Caco-2 (cell line): ENCODE data around the gene CCL24. TPM values are rescaled to one million over a fixed set of nuclear protein-coding genes. Genes with fewer than 3 reads are reported as not detected.

Experiments
- BruUV-seq: library from RNA; stranded (reverse); fragments of 400-500 nt; replicated peaks from 2 replicates; lab custom pipeline; 2021; lab: Mats Ljungman, UMichigan
- CTCF ChIA-PET: fragments of 300-600 bp; sonication (Branson Sonifier 250); formaldehyde crosslinking; loops from one replicate; lab custom pipeline; 2022; ENCODE audit warnings: antibody characterized with exemption; lab: Charles Lee
- POLR2A ChIA-PET: fragments of 300-600 bp; sonication (Branson Sonifier 250); formaldehyde crosslinking; loops from one replicate; lab custom pipeline; 2022; ENCODE audit warnings: antibody characterized with exemption; lab: Charles Lee
- DNase-seq, 2 experiments: peaks; one replicate each; pipeline versions ENCODE4 v3.0.0 to v3.0.0-alpha.2; 2020 to 2022
- H3K27me3 ChIP-seq: replicated peaks from 2 replicates; pipeline ENCODE4 v1.6.0; 2011; ENCODE audit warnings: low read length; ENCODE audit not compliant: control insufficient read depth, insufficient read depth
- H3K36me3 ChIP-seq: 2 replicates; pipeline ENCODE4 v1.5.1; 2011; ENCODE audit warnings: low read length; ENCODE audit not compliant: control insufficient read depth, insufficient read depth
- H3K4me1 ChIP-seq: fragments of 250-450 bp; sonication (Bioruptor Pico); 2 replicates; pipeline ENCODE4 v1.5.1; 2020; ENCODE audit warnings: mild to moderate bottlenecking
- H3K4me3 ChIP-seq: 2 replicates; pipeline ENCODE4 v1.5.1; 2011; ENCODE audit warnings: low read depth, mild to moderate bottlenecking, control low read depth, low read length
- H3K9me3 ChIP-seq: fragments of 250-450 bp; sonication (Bioruptor Pico); 2 replicates; pipeline ENCODE4 v1.5.1; 2020; ENCODE audit warnings: mild to moderate bottlenecking, moderate library complexity
- H3K27ac Mint-ChIP-seq: one replicate; pipeline ENCODE4 v1.8.0; 2022; ENCODE audit warnings: mixed read lengths; ENCODE audit not compliant: unreplicated experiment
- H3K27me3 Mint-ChIP-seq: one replicate; pipeline ENCODE4 v1.8.0; 2022; ENCODE audit warnings: mixed read lengths; ENCODE audit not compliant: insufficient read depth, unreplicated experiment
- H3K36me3 Mint-ChIP-seq: one replicate; pipeline ENCODE4 v1.8.0; 2022; ENCODE audit warnings: mild to moderate bottlenecking, mixed read lengths; ENCODE audit not compliant: insufficient read depth, unreplicated experiment
- H3K4me1 Mint-ChIP-seq: one replicate; pipeline ENCODE4 v1.8.0; 2022; ENCODE audit warnings: low read depth, mixed read lengths; ENCODE audit not compliant: unreplicated experiment
- H3K4me3 Mint-ChIP-seq: one replicate; pipeline ENCODE4 v1.8.0; 2022; ENCODE audit warnings: mild to moderate bottlenecking, moderate library complexity, mixed read lengths; ENCODE audit not compliant: unreplicated experiment
- H3K9me3 Mint-ChIP-seq: one replicate; pipeline ENCODE4 v1.8.0; 2022; ENCODE audit warnings: mixed read lengths; ENCODE audit not compliant: unreplicated experiment
- intact Hi-C: fragments of 100-400 bp; cut with micrococcal nuclease; formaldehyde crosslinking; loops from one replicate; pipeline ENCODE4 v1.10.0; 2022; ENCODE audit not compliant: unreplicated experiment
- total RNA-seq: library from RNA; stranded (reverse); gene quantifications from 2 replicates; pipeline ENCODE4 v1.2.3, GENCODE V29; 2022
- TF ChIP-seq, protein P1 (sequence below), 2 experiments: fragments of 200-600 bp in 1 of 2; IDR thresholded peaks; 1 replicate in 1 of 2; 2 replicates in 1 of 2; pipeline versions ENCODE4 v1.5.1 to v1.8.0; 2011 to 2022; ENCODE audit warnings: antibody characterized with exemption in 1 of 2, control low read depth in 1 of 2, inconsistent platforms in 1 of 2, low read depth in 1 of 2, low read length in 1 of 2, mild to moderate bottlenecking in 1 of 2, moderate library complexity in 1 of 2; ENCODE audit not compliant: insufficient read depth in 1 of 2, severe bottlenecking in 1 of 2, unreplicated experiment in 1 of 2

CCL24 gene
- total RNA-seq, 1 experiment from 2014 or later: not detected

GRCh38 chr7:75809396-75809795 is 4.2 kb downstream of the CCL24 start:
- no TSS peak for BruUV-seq
- H3K27ac Mint-ChIP-seq: no peak overlapping the region
- ChIA-PET POLR2A (no interaction called here), CTCF (no interaction called here)
- H3K4me3 ChIP-seq: no peak overlapping the region
- TF ChIP-seq, protein P1, sequence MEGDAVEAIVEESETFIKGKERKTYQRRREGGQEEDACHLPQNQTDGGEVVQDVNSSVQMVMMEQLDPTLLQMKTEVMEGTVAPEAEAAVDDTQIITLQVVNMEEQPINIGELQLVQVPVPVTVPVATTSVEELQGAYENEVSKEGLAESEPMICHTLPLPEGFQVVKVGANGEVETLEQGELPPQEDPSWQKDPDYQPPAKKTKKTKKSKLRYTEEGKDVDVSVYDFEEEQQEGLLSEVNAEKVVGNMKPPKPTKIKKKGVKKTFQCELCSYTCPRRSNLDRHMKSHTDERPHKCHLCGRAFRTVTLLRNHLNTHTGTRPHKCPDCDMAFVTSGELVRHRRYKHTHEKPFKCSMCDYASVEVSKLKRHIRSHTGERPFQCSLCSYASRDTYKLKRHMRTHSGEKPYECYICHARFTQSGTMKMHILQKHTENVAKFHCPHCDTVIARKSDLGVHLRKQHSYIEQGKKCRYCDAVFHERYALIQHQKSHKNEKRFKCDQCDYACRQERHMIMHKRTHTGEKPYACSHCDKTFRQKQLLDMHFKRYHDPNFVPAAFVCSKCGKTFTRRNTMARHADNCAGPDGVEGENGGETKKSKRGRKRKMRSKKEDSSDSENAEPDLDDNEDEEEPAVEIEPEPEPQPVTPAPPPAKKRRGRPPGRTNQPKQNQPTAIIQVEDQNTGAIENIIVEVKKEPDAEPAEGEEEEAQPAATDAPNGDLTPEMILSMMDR (IDR thresholded peaks at IDR 0.05; ENCODE audit: insufficient read depth in 1 of 2, low read depth in 1 of 2, low read length in 1 of 2, severe bottlenecking in 1 of 2, unreplicated experiment in 1 of 2): no peak
- no peaks in the 10 kb centered on the region for H3K36me3 ChIP-seq
- H3K9me3 Mint-ChIP-seq: peaks cover 22% of the 10 kb centered on the region
- no peaks in the 10 kb centered on the region for H3K27me3 ChIP-seq
- intact Hi-C loops: no loop called here
- no peak overlapping the region for H3K4me3 Mint-ChIP-seq
- H3K4me1 ChIP-seq: no peaks in the 10 kb centered on the region
- H3K4me1 Mint-ChIP-seq: no peaks in the 10 kb centered on the region
- H3K9me3 ChIP-seq: peaks cover 26% of the 10 kb centered on the region
- H3K27me3 Mint-ChIP-seq: no peaks in the 10 kb centered on the region
- DNase-seq: no peak
- no peaks in the 10 kb centered on the region for H3K36me3 Mint-ChIP-seq

DNA sequence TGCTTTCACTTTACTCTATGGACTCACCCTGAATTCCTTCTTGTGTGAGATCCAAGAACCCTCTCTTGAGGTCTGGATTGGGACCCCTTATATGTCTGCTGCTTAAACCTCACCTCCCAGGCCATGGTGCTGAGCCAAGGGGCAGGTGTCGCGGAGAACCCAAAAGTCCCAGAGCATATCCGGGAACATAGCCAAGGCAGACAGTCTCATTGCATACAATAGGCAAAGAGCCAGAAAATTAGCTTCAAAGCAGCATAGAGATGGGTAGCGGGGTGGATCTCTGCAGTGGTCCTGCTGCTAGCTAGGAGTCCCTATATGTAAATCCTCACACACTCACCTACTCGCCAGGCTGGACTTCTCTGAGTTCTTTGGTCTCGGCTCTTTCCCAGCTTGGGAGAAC is 5.5 kb downstream of the CCL24 start:
- no peaks in the 10 kb centered on the region for H3K4me1 ChIP-seq
- ChIA-PET CTCF (no interaction called here), POLR2A (no interaction called here)
- H3K36me3 ChIP-seq: no peaks in the 10 kb centered on the region
- no peak overlapping the region for H3K4me3 ChIP-seq
- peaks cover 26% of the 10 kb centered on the region for H3K9me3 ChIP-seq
- intact Hi-C loops: no loop called here
- Mint-ChIP-seq H3K27me3 (no peaks in the 10 kb centered on the region), H3K9me3 (peaks cover 22% of the 10 kb centered on the region), H3K4me3 (no peak overlapping the region), H3K4me1 (no peaks in the 10 kb centered on the region), H3K27ac (no peak overlapping the region), H3K36me3 (no peaks in the 10 kb centered on the region)
- TF ChIP-seq, protein P1 (IDR thresholded peaks at IDR 0.05; ENCODE audit: insufficient read depth in 1 of 2, low read depth in 1 of 2, low read length in 1 of 2, severe bottlenecking in 1 of 2, unreplicated experiment in 1 of 2): no peak
- no peak for DNase-seq
- no peaks in the 10 kb centered on the region for H3K27me3 ChIP-seq
- no TSS peak for BruUV-seq

- H3K9me3 Mint-ChIP-seq: peaks cover 22% of the 10 kb centered on the region
- Histone ChIP-seq H3K9me3 (peaks cover 26% of the 10 kb centered on the region), H3K4me1 (no peaks in the 10 kb centered on the region), H3K27me3 (no peaks in the 10 kb centered on the region), H3K36me3 (no peaks in the 10 kb centered on the region), H3K4me3 (no peak overlapping the region)
- H3K4me3 Mint-ChIP-seq: no peak overlapping the region
- TF ChIP-seq, protein P1 (IDR thresholded peaks at IDR 0.05; ENCODE audit: insufficient read depth in 1 of 2, low read depth in 1 of 2, low read length in 1 of 2, severe bottlenecking in 1 of 2, unreplicated experiment in 1 of 2): no peak
- no peak for DNase-seq
- ChIA-PET POLR2A (no interaction called here), CTCF (no interaction called here)
- H3K27ac Mint-ChIP-seq: no peak overlapping the region
- no peaks in the 10 kb centered on the region for H3K36me3 Mint-ChIP-seq
- no peaks in the 10 kb centered on the region for H3K4me1 Mint-ChIP-seq
- H3K27me3 Mint-ChIP-seq: no peaks in the 10 kb centered on the region
- intact Hi-C loops: no loop called here
- no TSS peak for BruUV-seq
Observed at GRCh38 chr7:75807452-75807851, 6.2 kb downstream of the CCL24 start.
